IPS-15b (cell line): ENCODE measurements around the gene F8A2.
"Not testable (repeated sequence)": the region's sequence is repeated elsewhere in the genome, so short reads cannot be mapped to it uniquely, and the experiment has no call there.

Source experiments
- H3K27me3 ChIP-seq: one replicate; pipeline ENCODE4 v1.6.1; 2013; ENCODE audit warnings: low read length; ENCODE audit not compliant: control insufficient read depth, insufficient read depth
- H3K36me3 ChIP-seq: one replicate; pipeline ENCODE4 v1.6.1; 2013; ENCODE audit warnings: low read length; ENCODE audit not compliant: control insufficient read depth, insufficient read depth
- H3K4me1 ChIP-seq: one replicate; pipeline ENCODE4 v1.6.1; 2013; ENCODE audit warnings: mild to moderate bottlenecking, low read length; ENCODE audit not compliant: control insufficient read depth, insufficient read depth
- H3K4me3 ChIP-seq: one replicate; pipeline ENCODE4 v1.5.1; 2013; ENCODE audit warnings: low read depth, low read length
- H3K9ac ChIP-seq: one replicate; pipeline ENCODE4 v1.6.1; 2013; ENCODE audit warnings: low read depth, mild to moderate bottlenecking, low read length
- H3K9me3 ChIP-seq: one replicate; pipeline ENCODE4 v1.6.1; 2013; ENCODE audit warnings: mild to moderate bottlenecking, low read length; ENCODE audit not compliant: control insufficient read depth, insufficient read depth

The F8A2 gene

DNA sequence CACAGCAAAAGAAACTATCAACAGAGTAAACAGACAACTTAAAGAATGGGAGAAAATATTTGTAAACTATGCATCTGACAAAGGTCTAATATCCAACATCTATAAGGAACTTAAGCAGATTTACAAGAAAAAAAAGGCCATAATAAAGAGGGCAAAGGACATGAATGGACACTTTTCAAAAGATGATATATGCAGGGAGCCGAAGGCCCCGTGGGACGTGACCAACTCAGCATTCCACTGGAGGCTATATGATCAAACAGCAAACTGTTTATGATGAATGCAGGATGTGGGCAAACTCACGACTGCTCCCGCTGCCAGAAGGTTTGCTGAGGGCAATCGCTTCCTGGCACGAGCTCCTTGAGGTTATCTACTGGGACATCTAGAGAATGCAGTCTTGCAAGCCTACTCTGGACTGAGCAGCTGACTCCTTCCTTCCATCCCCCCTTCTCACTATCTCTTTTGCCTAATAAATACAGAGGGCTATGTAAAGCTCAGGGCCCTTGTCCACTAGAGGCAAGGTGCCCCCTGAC is 12.9 kb downstream of the F8A2 start:
- H3K9ac ChIP-seq, H3K9me3 ChIP-seq, H3K27me3 ChIP-seq, H3K4me3 ChIP-seq, H3K4me1 ChIP-seq, H3K36me3 ChIP-seq: not testable (repeated sequence)

GRCh38 chrX:155406429-155406828 is 24.5 kb downstream of the F8A2 start:
- H3K27me3 ChIP-seq = no peaks in the 10 kb centered on the region
- H3K9me3 ChIP-seq = peaks cover 4% of the 10 kb centered on the region
- H3K9ac ChIP-seq = no peak overlapping the region
- no peaks in the 10 kb centered on the region for H3K36me3 ChIP-seq
- no peaks in the 10 kb centered on the region for H3K4me1 ChIP-seq
- H3K4me3 ChIP-seq = no peak overlapping the region

DNA sequence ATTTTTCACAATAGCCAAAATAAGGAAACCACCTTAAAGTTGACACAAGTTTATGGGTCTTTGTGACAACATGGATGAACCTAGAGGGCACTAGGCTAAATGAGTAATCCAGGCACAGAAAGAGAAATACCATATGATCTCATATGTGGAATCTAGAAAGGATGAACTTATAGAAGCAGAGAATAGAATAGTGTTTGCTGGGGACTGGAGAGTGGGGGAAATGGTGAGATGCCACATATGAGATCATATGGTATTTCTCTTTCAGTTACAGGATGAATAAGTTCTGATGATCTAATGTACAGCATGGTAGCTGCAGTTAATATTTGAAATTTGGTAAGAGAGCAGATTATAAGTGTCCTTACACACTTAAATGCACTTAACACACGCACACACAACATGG is 35.9 kb downstream of the F8A2 start:
- Histone ChIP-seq H3K9ac (no peak overlapping the region), H3K9me3 (peaks cover 9% of the 10 kb centered on the region), H3K4me3 (no peak overlapping the region), H3K4me1 (no peaks in the 10 kb centered on the region), H3K36me3 (no peaks in the 10 kb centered on the region), H3K27me3 (no peaks in the 10 kb centered on the region)
